Inferior parietal cortex (tissue), 1 donor: Measurements from ENCODE around the gene LRRFIP1.

Experiments
- DNase-seq: peaks from one replicate; pipeline ENCODE4 v3.0.0-alpha.2; 2016; ENCODE audit errors: extremely low spot score

LRRFIP1 gene

DNA sequence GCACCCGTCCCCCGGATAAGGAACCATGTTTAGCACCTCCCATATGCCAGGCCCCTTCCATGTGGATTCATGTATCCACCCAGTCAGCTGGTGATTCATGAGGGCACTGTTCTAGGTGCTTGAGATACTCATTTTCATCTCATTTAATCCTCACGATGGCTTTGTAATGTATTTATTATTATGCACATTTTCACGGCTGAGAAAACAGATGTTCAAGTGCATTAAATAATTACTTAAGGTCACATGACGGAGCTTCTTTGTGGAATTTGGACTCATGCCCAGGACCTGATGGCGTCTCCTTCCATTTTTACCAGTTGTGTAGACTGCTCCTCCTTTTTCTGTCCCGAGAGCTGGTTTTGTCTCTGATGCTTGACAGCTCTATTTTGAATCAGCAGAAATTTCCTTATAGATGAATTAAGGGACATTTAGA is 99.0 kb downstream of the LRRFIP1 start:
- DNase-seq: no peak

DNA sequence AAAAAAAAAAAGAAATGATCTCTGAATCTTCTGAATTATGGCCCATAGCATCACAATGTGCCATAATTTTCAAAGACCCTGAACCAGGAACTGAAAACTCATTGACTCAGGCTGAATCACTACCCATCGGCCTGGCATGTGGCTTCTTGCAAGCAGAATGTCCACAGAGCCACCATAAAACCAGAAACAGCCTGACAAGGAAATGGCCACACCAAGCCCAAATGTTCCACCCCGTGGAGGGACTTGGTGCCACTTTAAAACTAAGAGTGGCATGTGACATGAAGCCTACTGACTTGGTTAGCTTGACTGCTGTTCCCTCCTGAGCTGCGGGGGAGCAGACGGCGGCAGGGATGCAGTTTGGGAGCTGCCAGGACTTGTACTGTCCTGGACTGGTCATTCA is 100.0 kb downstream of the LRRFIP1 start:
- no peak for DNase-seq

DNA sequence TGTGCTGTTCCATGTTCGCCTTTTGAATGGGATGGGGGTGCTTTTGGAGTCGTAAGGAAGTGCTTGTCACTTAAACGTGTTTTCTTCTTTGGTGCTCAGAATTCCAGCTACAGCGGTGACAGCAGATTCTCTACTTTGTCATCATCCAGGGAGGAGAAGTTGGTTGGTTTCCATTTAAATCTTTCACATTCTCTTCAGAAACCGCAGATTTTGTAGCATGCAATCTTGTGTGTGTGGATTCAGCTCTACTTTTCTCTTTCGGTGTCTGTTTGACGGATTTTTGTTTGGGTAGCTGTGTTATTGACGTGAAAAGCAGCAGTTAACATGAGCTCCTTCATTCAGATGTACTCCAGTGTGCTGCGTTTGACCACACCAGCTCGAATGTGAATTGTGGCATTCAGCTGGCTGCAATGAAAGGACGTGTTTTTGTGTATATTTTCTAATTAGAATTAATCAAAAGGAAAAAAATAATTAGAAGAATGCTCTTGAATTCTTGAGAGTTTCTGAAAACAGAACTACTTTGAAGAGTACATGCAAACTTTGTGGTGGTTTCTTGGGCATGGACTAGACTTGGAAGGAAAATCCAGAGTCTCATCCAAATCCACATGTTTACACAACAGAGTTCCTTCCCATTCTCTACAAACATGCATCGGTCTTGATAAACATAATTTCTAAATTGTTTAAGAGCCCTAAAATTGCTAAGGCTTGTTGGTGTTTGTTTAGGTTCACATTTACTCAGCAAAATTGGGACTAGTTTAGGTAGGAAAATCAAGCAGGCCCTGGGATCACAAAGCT is 102.5 kb downstream of the LRRFIP1 start:
- DNase-seq: no peak

DNA sequence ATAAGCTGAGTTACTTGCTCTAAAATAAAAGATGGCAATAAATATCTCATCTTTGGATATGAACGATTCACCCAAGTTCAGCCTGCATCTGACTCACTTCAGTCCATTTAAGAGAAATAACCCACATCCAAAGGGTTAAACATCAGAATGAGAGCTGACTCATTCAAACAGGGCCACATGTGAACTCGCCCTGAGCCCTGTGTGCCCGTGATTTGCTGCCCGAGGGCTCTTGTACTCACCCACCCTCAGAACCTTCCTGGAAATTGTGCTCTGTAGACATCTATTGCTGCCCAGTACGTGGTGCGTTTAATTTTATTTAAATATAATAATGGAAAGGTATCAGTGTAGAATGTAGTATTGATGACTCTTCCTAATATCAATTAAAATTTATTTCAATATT is 104.3 kb downstream of the LRRFIP1 start:
- no peak for DNase-seq

DNA sequence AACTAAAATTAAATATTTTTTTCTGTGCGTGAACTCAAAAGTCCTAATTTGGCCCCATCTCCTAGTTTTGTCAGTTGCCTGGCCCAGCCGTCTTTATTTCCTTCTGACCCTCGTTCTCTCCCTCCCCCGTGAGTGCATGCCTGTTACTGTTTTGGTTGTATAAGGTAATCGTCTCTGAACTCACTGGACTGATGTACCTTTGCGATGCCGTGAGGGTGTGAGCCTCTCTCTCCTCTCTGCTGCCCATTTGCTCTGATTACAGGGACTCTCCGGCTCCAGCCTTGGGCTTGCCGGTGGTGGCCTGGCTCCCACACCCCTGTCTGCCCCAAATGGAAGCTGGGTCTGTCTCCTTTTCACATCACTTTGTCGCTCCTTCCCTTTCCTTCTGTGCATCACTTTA is 104.7 kb downstream of the LRRFIP1 start:
- DNase-seq: no peak

DNA sequence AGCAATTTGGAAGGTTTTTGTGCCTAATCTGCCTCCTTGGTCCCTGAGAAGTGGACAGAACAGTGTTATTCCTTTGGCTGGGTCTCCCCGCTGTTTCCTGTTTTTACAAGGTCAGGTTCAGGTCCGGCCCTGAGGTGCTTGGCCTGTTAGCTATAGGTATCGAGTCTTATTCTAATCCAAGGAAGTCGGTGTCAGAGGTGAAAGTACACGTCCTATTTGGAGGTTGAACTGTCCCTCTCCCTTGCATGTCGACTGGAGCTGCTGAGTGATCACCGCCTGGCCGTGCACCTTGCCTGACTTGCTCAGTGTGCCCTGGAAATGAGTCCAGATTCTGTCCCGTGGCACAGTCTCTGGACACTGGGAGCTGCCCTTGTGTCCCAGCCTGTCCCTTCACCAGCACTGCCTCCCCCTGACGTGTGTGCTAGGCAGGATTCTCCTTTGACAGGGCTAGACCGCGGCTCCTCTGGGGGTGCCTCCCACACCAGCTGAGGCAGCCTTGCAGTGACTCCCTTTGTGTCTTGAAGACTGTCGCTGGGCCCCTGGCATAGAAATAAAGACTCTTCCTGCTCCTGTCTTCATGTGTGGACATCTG is 105.5 kb downstream of the LRRFIP1 start:
- DNase-seq: no peak

DNA sequence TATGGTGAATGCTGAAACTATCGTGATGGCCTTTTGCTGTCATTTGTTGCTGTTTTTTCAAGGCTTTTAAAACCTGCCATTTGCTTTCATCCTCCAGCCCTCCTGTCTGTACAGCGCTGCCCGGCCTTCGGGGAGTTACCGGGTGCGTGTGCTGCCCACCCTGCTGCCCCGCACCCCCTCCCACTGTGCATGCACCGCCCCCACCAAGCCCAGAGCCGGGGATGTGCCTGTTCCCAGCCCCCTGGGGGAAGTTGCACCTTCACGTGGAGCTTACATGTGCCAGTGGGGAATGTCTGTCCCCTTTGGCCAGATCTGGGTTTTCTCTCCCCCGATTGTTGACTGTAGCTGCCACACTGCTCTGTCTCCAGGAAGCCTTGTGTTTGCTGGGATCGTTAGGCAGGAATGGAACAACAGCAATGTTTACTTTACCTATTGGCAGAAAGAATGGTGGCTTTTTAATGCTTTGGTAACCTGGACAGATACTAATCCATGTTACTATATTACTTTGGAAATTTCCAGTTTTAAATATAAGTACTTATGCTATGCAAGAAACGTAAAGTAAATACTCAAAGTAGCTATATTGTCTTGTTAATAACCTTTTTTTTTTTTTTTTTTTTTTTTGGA is 106.4 kb downstream of the LRRFIP1 start:
- no peak for DNase-seq

DNA sequence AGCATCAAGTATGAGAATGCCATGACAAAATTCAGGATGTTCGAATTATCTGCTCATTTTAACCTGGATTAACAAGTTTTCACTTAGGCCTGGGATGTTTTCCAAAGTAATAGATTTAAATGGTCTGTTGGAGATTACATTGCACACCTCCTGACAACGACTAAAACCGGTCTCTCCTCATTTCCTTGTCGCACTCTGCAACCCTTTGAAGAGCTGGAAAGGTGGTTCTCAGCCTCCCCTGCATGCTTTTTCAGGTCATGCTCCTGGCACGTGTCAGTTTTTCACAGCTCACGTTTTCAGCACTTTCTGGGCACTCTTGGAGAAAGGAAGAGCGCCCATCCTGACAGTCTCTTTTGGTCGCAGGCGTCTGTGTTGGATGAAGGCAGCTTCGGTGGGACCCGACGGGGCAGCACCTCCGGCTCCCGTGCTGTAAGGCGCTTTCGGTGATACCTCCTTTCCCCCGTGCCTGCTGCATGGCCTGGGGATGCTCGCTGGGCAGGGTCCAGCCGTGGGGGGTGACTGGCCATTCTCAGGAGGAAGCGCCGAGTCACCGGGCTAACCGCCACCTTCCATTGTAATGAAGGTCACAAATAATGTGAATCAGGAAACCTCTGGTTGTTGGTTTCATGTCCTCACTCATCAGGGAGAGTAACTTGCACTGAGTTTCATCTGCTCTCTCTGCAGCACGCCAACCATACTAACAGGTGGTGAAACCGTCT is 107.7 kb downstream of the LRRFIP1 start:
- DNase-seq: no peak

DNA sequence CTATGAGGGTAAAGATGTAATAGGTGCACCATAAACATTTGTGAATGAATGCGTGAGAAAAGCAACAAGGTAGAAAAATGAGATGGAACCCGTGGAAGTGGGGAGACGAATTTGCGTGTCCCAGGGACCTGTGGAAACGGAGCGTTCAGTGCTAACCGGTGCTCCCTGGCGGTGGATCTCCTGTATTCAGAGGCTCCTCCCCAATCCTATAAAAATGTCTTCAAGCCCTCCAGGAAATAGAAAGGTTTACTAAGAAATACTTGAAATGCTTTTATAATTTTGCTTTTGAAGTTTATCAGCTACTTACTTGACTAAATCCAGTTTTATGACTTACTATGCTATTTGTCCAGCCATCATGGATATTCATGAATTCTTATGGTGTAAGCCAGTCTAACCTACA is 108.4 kb downstream of the LRRFIP1 start:
- no peak for DNase-seq

DNA sequence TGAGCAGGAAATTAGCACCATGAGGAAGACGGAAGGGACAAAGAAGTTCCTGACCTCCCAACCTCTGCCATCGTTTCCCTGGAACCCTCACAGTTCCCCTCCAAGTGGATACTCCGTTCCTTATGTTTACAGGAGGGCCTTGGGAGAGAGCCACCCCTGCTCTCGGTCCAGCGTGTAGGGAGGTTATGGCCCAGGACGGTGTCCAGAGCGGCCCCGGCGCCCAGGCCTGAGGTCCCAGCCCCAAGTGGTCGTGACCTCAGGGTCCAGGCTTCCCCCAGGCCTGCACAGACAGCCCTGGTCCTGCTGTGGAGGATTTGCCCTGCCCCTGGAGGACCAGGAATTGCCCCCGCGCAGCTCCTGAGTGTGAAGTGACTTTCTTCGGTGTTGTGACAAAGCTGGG is 109.4 kb downstream of the LRRFIP1 start:
- DNase-seq: no peak

DNA sequence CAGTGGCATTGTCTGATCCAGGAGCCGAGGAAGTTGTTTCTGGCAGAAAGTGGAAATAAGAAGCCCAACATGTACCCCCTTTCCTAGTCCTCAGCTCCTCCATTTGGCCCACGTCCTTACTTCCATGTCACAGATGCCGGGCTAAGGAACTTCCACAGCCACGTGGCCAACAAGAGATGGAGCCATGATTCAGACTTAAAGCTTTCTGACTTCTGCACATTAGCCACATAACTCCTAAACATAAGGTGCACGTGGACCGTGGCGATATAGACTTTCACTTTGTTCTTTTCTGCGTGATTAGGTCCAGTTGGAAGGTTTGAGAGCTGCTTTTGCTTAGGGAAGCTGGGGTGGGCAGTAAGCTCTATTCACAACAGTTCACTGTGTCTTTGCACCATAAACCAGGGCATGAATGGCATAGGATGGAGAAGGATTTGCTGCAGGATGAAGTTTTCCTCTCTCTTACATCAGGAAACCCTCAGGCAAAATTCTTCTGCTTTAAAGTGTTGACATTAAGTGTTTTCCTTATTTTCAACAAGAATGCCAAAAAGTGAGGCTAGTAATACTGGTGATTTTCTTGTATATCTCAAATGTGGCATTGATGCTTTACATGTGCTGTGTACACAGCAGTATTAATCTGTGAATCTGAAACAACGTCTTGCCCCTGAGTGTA is 109.9 kb downstream of the LRRFIP1 start:
- no peak for DNase-seq

DNA sequence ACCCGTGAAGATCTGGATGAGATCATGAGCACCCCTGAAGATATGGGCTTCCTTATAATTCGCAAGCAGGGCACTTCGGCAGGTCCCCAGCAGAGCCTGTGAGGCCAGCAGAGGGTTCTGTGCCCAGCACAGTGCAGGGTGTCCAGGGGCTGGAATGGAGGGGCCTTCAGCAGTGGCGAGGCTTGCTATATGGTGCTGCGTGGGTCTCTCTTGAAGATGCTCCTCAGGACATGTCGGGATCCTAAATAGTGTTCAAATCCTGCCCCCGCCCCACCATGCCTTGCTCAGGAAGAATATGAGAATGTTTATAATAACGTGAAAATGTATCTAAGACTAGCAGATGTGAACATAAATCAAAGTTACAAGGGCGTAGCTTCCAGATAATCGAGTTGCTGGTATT is 110.9 kb downstream of the LRRFIP1 start:
- no peak for DNase-seq

DNA sequence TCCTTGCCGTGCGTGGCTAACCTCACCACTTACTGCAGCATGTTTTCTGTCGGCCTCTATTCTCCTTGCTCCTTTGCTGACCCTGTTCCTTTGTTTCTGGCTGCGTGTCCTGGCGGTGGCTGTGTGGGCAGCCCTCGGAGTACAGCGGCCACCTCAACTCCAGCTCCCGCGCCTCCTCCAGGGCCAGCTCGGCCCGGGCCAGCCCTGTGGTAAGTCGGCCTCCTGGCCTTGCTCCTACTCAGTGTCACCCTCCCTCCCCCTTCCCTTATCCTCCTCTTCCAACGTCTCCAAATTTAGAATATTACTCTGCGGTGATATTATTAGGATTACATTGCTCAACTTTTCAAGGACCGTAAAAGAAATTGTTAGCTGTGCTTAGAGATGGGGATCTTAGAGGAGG is 111.7 kb downstream of the LRRFIP1 start:
- no peak for DNase-seq

DNA sequence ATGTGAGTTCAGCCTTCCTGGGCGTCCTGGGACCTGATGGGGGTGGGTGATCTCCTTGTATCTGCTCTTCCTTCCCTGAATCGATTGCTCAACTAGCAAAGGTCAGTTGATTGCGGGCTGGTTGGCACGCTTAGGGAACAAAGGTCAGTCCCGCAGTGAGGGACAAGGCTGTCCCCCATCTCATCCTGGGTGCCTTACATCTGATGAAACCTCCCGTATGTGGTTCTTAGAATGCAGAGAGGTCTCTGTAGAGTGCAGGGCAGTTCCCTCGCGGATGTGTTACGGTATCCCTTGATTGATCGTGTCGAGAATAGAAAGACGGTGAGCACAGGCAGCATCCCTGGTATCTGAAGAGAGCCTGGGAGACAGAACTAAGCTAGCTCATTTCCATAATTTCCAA is 114.8 kb downstream of the LRRFIP1 start:
- no peak for DNase-seq

DNA sequence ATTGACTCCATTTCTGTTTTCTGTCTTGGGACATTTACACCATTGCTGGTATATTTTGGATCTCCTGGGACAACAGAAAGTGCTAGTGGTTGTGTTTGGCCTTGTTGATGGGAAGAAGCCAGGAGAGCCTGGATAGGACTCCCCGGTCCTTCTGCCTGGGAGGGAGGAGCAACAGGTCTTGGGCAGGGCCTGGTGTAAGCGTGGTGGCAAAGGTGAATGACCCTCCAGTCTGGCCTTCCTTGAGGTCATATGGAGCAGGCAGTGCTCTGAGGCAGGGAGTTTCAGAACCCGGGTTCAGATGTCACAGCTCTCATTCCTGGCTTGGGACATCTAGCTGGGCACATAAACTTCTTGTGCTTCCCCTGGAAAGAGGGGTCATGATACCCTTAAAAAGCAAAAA is 115.2 kb downstream of the LRRFIP1 start:
- no peak for DNase-seq

DNA sequence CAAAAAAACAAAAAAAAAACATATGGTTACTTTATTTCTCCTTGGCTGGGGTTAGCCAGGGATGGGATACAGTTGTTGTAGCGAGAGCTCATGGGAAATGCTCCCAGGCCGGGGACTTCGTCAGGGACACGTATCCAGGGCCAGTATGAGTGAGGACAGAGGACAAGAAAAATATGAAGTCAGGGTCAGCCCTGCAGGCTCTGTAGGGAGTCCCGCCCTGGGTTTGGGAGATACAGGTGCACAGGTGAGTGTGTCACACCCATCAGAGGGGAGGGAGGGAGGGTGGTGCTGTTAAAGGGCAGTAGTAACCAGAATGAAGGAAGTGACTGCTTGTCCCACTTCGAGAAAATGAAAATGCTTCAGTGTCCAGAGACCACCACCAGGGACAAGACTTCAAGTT is 115.6 kb downstream of the LRRFIP1 start:
- DNase-seq: no peak

DNA sequence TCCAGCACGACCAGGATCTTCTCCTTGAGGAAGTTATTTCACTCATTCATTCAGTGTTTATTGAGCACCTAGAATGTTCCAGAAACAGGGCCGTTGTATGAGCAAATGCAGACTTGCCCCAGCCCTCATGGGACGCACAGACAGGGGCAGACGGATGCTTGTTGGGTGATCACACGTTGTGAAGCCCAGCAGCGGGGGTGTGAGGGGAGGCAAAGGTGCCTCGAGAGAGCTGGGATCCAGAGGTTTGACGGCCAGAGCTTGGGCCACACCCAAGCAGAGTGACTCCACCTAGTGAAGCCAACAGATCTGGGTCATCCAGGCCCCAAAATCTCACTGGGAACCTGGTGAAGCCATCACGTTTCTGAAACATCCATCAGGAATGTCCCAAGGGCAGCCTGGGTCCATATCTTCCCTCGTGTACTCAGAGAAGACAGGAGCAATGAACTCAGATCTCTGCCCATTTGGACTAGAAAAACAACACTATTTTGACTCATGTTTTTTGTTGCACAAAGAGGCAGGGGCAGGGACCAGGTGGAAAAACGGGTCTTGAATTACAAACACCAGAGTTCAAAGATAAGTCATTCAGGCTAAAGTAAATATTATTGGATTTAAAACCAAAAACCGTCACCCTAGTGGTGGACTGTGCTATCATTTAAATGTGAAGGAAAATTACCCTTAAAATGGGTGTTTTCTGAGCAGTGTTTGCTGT is 116.3 kb downstream of the LRRFIP1 start:
- DNase-seq: no peak

DNA sequence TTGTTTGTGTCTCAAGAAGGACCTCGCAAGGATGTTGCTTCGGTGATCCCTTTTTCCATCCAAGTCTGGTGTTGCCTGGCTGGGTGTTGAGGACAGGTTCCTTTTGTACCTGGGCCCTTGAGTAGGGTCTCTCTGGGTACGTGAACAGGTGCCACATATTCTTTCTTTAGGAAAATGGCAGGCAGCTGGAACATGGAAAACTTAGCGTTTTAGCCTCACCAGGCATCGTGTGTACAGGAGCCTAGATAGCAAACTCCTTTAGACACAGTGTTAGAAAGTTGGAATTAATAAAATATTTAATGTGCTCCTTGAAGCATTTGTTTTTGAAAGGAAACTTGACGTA is 116.9 kb downstream of the LRRFIP1 start:
- no peak for DNase-seq

DNA sequence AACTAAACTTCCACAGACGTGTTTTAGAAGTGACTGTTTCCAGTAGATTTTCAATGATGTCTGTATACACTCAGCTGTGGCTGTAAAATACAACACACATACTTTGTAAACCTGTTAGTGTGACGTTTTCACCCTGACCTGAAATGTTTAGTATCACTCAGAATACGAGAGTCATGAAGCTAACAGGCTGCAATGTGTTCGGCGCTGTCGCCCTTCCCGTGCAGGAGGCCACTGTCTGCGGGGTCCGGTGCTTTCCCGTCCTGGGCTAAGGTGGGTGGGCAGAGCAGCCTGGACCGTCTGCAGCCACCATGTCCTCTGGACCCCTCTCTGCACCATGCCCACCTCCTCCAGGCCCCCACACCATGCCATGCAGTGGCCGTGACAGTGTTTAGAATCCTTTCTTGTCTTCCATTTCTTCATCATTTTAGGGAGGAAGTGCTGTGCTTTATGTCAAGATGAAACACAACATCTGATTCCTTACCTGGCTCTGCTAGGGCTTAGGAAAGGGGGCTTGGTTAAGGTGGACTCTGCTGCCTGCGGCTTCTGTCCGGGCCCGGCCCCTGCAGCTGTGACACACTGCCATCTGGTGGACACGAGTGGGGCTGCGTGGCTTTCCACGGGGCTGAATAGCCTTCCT is 117.3 kb downstream of the LRRFIP1 start:
- peak; percentile 81 for DNase-seq

DNA sequence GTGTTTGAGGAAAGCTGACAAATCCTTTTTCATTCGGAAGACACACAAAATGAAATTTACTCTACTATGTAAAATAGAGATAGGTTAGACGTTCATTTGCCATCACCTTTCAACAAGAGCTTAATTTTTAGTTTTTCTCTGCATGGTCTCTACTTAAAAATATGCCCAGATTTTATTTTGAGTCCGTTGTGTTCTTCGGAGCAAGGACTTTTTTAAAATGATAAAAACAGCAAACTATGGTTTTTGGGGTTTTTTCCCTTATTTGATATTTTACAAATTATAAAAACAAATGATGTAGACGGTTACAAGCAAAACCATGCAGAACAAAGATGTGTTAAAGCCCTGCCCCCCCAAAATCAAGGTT is 117.8 kb downstream of the LRRFIP1 start:
- no peak for DNase-seq
